Hematopoietic multipotent progenitor cell treated with erythropoietin and hydrocortisone succinate and interleukin-3 and kit ligand, for 17 days (in vitro differentiated cells): Measurements from ENCODE around the gene TRIM44.
"Not testable (repeated sequence)": the region's sequence is repeated elsewhere in the genome, so short reads cannot be mapped to it uniquely, and the experiment has no call there.

Experiments used
- DNase-seq: peaks from one replicate; pipeline ENCODE4 v3.0.0-alpha.2; 2015; ENCODE audit warnings: low spot score

The TRIM44 gene

DNA sequence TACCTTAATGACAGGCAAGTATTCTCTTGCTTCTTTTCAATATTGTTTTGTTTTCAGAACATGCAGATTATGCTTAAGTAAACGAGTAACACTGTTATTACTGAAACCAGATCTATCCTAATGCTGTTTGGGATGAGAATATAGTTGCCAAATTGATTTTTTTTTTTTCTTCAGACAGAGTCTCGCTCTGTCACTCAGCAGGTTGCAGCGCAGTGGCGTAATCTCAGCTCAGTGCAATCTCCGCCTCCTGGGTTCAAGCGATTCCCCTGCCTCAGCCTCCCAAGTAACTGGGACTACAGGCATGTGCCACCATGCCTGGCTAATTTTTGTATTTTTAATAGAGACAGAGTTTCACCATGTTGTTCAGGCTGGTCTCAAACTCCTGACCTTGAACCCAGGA lies 91.0 kb downstream of the TRIM44 start:
- DNase-seq, result not testable (repeated sequence)

DNA sequence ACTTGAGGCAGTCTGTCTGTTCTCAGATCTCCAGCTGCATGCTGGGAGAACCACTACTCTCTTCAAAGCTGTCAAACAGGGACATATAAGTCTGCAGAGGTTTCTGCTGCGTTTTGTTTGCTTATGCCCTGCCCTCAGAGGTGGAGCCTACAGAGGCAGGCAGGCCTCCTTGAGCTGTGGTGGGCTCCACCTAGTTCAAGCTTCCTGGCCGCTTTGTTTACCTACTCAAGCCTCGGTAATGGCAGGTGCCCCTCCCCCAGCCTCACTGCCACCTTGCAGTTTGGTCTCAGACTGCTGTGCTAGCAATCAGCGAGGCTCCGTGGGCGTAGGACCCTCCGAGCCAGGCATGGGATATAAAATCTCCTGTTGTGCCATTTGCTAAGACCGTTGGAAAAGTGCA lies 97.4 kb downstream of the TRIM44 start:
- DNase-seq, result not testable (repeated sequence)

DNA sequence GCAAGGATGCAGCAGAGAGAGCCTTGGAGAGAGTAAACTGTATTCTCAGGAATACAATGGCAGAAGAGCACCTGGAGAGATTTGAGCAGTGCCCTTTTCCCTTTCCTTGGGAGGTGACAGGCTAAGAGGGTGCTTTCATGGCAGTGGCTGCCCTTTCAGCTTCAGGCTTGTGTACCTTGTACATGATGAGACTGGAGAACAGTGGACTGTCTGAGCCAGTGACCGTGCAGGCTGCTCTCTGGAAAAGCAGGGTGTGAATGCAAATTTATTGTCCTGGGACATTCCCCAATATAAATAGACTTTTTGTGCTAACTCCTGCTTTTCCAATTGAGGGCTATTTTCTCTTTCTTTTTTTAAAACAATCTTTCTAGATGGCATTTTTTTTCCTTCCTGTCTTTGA lies 99.3 kb downstream of the TRIM44 start:
- no peak for DNase-seq

DNA sequence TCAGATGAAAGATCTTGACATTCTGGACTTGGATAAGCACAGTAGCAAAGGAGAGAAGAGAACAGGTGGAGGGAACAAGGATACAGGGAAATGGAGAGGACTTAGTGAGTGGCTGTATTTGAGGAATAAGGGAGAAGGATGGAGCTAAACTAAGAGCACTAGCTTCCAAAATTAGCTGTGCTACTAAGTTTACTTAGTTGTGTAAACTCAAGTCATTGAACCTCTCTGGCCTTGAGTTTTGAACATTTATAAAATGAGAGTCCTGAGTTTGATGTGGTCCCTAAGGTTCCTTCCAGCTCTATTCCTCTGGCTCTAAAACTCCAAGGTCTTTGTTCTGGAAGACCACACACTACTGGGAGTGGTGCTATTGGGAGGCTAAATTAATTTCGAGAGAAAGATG lies 100.7 kb downstream of the TRIM44 start:
- DNase-seq, result no peak

DNA sequence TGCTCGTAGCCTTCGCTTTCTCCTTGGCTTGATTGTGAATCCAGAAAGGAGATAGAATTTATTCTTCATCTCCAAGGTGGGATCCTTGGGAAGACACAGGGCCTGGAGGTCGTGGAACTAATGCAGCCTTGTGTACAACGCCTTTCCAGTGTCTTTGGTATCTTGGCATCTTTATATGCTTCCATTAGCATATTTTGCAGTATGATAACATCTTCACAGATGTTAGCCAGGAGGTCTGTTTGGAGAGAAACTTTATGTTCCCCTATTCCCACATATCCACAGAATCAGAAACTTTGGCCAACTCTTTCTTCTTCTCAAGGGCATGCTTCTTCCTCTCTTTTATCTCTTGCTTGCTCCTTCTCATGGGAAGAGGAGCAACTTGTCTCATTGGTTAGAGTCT lies 101.2 kb downstream of the TRIM44 start:
- no peak for DNase-seq

DNA sequence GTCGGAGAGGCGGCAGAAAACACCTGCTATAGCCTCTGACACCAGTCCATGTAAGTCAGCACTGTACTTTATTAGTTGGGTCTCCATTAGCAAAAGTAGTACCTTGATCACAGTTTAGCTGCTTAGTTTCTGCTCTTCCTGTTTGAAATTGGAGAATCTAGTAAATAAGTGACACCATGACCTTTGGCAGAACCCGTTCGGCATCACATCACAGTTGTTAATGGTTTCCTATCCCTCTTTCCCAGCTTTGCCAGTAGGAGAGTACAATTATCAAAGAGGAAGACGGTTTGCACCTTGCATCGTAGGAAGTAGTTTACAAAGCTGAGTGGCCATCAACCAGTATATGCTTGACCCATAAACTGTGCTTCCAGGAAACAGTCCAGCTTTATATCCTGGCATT lies 101.8 kb downstream of the TRIM44 start:
- no peak for DNase-seq

DNA sequence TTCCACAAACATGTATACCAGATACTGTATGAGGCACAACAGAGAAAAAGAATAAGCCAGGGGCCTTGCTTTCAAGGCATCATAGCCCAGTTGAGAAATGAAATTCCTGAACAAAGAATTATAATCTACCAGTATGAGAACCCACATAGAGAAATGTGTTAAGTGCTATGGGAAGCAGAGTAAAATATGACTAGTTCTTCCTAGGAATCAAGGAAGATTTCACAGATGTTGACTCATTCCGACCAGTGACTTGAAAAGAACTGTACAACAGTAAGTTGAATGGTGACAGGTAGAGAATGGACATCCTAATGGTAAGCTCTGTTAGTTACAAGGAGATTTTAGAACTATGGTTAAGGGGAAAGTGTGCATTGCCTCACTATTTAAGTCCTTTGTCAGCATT lies 102.6 kb downstream of the TRIM44 start:
- no peak for DNase-seq

DNA sequence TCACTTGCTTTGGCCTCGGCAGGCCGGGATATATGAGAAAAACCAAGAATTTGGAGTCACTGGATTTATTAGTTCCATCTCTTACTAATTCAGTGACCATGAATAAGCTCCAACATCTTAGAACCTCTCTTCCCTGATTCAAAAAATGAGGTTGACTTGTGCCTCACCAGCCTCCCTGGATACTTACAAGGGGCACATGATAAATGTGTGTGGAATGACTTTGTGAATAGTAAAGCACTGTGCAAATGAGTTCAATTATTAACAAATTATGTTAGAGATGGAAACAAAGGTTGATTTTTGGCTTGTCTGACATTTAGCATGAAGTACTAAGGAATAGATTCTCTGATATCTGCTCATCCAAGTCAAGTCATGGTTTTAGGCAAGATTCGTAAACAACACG lies 104.1 kb downstream of the TRIM44 start:
- DNase-seq, result no peak

DNA sequence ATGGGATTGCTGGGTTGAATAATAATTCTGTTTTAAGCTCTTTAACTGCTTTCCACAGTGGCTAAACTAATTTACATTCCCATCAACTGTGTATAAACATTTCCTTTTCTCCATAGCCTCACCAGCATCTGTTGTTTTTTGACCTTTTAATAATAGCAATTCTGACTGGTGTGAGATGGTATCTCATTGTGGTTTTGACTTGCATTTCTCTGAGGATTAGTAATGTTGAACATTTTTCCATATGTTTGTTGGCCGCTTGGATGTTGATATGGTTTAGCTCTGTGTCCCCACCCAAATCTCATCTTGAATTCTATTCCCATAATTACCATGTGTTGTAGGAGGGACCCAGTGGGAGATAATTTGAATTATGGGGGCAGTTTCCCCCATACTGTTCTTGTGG lies 107.8 kb downstream of the TRIM44 start:
- DNase-seq, result not testable (repeated sequence)

DNA sequence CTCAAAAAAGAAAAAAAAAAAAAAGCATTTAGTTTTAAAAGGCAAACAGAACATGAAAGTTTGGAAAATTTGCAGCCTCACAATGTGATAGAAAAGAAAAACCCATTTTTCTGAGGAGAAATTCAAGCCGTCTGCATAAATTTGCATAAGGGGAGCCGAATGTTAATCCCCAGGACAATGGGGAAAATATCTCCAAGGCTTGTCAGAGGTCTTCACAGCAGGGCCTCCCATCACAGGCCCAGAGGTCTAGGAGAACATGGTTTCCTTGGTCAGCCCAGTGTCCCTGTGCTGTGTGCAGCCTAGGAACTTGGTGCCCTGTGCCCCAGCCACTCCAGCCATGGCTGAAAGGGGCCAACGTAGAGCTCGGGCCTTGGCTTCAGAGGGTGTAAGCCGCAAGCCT lies 109.1 kb downstream of the TRIM44 start:
- DNase-seq, result no peak

DNA sequence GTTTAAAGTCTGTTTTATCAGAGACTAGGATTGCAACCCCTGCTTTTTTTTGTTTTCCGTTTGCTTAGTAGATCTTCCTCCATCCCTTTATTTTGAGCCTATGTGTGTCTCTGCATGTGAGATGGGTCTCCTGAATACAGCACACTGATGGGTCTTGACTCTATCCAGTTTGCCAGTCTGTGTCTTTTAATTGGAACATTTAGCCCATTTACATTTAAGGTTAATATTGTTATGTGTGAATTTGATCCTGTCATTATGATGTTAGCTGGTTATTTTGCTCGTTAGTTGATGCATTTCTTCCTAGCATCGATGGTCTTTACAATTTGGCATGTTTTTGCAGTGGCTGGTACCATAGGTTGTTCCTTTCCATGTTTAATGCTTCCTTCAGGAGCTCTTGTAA lies 114.7 kb downstream of the TRIM44 start:
- DNase-seq, result not testable (repeated sequence)

DNA sequence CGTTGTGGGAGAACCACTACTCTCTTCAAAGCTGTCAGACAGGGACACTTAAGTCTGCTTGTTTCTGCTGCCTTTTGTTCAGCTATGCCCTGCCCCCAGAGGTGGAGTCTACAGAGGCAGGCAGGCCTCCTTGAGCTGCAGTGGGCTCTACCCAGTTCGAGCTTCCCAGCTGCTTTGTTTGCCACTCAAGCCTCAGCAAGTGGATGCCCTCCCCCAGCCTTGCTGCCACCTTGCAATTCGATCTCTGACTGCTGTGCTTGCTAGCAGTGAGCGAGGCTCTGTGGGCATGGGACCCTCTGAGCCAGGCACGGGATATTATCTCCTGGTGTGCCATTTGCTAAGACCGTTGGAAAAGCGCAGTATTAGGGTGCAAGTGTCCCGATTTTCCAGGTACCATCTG lies 116.4 kb downstream of the TRIM44 start:
- DNase-seq, result not testable (repeated sequence)

DNA sequence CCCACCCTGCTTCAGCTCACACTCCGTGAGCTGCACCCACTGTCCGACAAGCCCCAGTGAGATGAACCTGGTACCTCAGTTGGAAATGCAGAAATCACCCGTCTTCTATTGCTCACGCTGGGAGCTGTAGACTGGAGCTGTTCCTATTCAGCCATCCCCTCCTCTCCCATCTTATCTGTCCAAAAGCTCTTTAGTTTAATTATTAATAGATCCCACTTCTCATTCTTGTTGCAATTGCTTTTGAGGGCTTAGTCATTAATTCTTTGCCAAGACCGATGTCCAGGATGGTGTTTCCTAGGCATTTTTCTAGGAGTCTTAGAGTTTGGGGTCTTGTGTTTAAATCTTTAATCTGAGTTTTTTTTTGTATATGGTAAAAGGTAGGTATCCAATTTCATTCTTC lies 116.8 kb downstream of the TRIM44 start:
- DNase-seq, result no peak

DNA sequence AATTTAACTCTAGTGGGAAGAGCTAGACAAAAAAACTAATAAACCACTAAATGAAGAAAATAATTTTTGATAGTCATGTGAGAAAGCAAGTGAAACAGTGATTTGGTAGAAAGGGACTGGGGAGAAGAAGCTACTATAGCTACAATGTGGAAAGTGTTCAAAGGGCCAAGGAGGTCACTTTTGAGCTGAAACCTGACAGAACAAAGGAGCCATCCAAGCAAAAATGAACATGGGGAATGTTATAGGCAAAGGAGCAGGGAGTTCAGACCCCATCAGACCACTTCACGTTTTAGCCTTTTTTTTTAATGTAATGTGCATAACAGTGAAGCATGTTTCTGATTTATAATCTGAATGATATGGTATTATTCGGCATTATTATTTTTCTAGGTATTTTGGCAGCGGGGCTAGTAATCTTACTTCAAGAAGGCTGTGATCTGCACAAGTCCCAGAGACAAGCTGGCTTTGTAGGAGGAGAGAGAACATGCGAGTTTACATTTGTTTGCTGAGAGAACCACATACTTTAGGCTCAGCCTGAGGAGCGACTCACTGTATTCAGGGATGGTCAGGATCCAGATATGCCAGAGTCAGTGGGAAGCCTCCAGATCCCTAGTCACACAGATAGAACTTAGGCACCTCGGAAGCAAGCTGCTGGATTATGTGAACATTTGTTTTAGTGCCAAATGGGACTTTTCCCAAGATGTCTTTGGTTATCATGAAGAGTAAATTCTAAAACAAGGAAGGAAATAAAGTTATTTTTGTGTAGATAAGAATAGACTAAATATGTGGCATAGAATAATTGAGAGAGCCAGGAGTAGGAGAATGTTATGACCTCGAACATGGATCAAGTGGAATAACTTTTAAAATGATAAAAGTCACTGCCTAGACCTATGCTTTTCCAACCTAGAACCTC lies 118.6 kb downstream of the TRIM44 start:
- DNase-seq, result no peak

DNA sequence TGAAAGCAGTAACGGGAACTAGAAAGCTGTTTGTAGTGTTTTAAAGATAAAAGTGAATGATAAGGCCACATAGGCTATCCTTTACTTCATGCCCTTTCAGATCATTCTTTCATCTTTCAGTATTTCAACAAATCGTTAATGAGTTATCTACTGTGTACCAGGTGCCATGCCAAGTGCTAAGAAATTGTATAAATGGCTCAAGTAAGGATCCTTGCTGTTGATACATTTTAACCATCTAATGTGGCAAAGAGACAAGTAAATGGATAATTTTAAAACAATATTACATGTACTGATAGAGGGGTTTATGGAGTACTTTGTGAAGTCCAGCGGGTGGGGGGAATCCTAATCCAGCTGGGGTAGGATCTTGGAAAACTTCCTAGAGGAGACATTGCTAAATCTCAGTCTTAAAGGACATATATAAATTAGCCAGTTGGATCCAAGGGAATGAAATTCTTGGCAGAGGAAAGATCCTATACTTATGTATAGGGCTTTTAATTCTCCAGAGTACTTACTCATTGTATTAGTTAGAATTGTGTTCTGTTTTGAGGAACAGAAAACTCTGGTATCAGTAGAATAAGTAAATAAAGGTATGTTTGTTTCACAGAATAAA lies 119.4 kb downstream of the TRIM44 start:
- no peak for DNase-seq

DNA sequence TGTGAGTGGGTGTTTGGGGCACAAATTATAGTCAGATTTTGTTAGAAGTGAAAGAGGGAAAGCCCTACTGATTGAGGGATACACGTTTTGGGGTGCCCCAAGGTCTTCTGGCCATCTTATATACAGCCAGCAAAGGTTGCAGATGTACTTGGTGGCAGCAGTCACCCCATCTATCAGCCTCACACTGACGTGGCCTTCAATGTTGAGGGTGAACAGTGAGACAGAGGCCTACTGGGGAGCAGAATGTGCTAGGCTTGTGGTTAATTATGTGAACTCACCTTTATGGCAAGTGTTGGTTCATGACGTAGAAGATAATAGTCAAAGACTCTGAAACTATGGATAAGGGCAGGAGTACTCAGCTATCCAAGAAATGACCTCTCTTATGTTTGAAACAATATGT lies 121.2 kb downstream of the TRIM44 start:
- no peak for DNase-seq

DNA sequence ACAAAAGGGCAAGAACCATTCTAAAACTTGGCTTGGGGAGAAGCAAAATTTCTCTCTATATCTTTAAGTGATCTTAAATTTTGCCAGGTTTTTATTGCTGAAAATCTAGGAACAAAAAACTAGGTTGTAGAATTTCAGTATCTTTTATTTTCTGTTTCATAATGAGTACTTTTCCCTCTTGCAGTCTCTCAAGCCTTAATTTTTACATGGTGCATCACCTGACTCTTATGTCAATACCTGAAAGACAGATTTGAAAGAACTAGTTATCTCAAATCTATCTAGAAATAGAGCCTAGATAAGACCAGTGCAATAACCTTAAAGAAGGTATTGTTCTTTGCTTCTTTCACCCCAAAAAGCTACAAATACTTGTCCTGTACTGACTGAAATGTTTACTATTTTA lies 122.1 kb downstream of the TRIM44 start:
- DNase-seq, result no peak

DNA sequence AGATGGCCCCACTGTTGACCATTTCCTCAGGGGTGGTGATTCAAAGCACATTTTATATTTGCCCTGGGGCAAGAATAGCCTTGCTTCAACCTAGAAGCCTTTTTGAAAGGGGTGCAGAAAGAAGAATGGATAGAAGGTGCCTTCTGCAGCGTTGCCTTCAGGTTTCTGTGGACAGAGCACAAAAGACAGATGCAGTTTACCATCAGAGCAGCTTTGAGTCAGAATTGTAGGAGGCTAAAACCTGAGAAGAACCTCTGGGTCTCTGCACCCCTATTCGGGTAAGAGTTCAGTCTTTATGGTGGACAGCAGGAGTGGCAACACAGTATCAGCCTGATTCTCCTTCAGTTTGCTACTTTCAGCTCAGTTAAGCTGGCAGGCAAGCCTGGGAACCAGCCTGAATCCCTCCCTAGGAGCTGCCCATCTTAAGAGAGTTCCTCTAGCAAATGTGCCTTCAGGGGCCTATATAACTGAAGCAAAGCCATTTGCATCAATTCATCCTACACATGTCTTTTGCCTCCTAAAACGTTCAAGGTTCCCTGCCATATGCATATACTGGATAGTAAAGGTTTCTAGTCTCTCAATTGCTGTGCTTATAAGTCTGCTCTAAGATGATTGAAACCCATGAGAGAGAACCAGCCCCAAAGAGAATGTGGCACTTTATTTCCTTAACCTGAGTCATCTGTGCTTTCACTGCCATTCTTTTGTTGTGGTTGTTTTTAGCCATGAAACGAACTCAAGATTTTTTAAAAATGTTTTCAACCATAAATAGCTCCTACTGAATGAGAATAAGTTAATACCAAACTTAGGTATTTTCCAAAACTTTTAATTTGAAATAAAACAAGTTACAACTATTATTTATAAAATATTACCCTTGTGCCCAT lies 123.0 kb downstream of the TRIM44 start:
- no peak for DNase-seq

DNA sequence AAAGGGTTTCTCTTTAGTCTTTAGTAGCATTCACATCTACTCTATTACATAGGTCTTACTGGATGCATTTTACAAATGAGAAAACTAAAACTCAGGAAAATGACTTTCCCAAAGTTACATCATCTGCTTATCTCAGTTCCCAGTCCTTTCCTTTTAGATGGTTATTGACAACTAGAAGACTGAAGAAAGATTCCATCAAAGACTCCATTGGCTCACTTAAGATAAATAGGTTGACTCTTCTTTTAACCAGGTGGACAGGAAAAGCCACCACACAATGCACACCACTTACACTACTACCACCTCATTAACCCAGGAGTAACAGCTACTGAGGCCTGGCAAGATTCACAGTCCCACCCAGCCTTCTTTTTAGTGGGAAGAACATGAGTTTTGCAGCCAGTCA lies 123.6 kb downstream of the TRIM44 start:
- no peak for DNase-seq

DNA sequence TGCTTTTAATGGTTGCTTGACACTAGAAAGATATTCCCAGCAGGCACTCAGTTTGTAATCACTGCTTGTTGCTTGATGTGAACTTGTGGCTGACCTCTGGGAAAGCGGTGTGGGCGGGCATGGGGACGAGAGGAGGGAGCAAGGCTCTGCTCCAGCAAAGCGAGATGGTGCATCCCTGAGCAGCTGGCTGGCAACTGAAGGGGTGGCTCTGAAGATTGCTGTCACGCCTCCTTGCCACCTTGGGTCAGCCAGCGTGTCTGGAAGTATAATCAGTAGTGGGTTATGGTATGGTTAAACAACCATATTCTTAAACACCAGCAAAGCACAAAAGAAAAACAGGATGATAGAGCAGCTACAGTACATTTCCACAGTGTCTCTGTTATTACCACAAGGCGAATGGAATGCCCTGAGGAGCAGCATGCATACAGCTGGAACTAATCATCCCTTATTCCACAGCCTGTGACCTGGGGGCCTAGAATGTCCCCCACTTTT lies 124.5 kb downstream of the TRIM44 start:
- DNase-seq, result no peak

DNA sequence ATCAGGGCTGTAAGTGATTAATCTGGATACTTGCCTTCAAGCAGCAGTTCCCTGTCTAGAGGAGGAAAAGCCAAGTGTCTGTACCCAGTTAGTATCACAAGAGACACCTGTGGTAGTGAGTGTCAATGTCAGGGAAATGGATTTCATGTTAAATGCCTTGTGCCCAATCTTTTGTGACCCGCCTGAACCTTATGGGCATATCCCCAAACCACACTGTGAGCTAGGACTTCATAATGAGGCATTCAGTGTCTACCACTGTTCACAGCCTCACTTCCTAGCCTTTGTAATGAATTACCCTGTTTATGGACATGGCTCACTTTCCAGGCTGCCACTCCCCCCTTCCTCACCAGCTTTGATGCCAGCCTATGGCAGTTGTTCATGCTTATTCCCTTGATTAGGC lies 125.1 kb downstream of the TRIM44 start:
- DNase-seq, result no peak
